GM20000 (cell line): Measurements from ENCODE around the gene NR1I2.

Experiments used
- DNase-seq: peaks from one replicate; pipeline ENCODE4 v3.0.0; 2012; ENCODE audit warnings: low spot score
- CTCF ChIP-seq: IDR thresholded peaks from 2 replicates; pipeline ENCODE4 v1.5.1; 2012; ENCODE audit warnings: mild to moderate bottlenecking, control low read depth; ENCODE audit errors: extremely low read depth, missing control alignments

Gene NR1I2

DNA sequence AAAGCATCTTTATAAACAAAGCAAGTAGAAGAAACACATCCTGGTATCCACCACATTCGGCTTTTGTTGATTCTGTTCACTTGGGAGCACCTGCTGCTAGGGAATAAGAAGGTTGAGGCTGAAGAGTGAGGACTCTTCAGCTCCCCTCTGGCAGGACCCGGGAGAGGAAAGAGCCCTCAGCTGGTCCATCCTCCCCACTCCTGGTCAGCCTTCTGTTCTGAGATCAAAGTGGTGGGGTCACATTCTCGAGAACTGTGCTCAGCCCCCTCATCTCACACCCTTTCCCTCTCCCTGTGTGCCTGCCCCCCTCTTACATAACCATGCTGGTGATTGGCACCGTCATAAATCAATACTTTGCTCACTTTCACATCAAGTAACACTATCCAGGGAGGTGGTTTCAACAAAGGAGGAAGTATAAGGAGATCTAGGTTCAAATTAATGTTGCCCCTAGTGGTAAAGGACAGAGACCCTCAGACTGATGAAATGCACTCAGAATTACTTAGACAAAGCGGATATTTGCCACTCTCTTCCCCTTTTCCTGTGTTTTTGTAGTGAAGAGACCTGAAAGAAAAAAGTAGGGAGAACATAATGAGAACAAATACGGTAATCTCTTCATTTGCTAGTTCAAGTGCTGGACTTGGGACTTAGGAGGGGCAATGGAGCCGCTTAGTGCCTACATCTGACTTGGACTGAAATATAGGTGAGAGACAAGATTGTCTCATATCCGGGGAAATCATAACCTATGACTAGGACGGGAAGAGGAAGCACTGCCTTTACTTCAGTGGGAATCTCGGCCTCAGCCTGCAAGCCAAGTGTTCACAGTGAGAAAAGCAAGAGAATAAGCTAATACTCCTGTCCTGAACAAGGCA lies at the start of gene NR1I2:
TSS of gene NR1I2 (plus strand) at position 772 of the 869 bp plus-strand sequence.
- DNase-seq: no peak
- no peak for TF ChIP-seq CTCF

DNA sequence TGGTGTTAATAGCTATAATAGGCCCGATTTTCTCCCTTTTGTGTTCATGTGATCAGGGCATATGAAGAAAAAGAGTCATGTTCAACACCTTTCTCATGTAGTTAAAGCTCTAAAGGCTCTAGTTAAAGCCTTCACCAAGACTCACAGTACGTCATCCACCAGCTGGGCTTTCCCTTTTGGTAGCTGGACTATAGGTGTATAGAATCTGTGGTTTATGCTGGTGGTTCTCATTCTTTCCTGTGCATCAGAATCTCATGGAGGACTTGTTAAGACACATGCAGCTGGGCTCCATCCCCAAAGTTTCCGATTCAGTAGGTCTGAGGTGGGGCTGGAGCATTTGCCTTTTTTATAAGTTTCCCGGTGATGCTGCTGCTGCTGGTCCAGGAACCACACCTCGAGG lies 48.1 kb upstream of the NR1I2 start:
- DNase-seq: no peak
- TF ChIP-seq CTCF: no peak

GRCh38 chr3:119738741-119739140 lies 43.2 kb upstream of the NR1I2 start:
- no peak for DNase-seq
- no peak for TF ChIP-seq CTCF

GRCh38 chr3:119741657-119742590 lies 40.0 kb upstream of the NR1I2 start:
- TF ChIP-seq CTCF: no peak
- no peak for DNase-seq

DNA sequence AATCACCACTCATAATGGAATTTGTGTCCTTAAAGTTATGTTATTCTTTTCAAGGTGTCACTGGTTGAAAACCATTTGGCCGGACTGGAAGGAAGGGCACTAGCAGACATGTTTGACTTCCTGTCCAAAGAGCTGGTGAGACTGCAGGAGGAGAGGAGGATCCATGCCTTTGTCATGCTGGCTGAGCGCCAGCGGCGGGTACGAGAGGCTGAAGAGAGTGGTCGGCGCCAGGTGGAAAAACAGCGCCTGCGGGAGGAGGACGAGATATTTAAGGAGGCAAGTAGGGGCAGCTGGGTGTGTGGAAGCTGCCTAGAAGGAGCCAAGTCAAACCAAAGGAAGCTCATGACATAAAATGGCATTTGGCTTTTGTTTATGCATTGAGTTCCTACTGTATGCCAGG lies 38.0 kb upstream of the NR1I2 start:
- no peak for TF ChIP-seq CTCF
- no peak for DNase-seq

- TF ChIP-seq CTCF: no peak
- no peak for DNase-seq
Observed at GRCh38 chr3:119745942-119746341, 36.0 kb upstream of the NR1I2 start.

GRCh38 chr3:119746423-119746822 lies 35.5 kb upstream of the NR1I2 start:
- no peak for TF ChIP-seq CTCF
- no peak for DNase-seq
